Esophagus mucosa (tissue), 1 donor: ENCODE results near the gene GADD45GIP1. TPM values are rescaled to one million over a fixed set of nuclear protein-coding genes. Genes with fewer than 3 reads are reported as not detected.
"Not testable (repeated sequence)": the region's sequence is repeated elsewhere in the genome, so short reads cannot be mapped to it uniquely, and the experiment has no call there.

ENCODE experiments used
- ATAC-seq: fragments of 200-7000 bp; cut with Tn5 transposase; one replicate; pipeline ENCODE4 v1.9.1; 2020
- total RNA-seq: library from RNA; stranded (reverse); gene quantifications from one replicate; pipeline ENCODE4 v1.2.4, GENCODE V29; 2023
- donor health status: DM: yes; HTN: yes; CAD: no.

The GADD45GIP1 gene
- total RNA-seq, 1 donor from 2014 or later, result 20.7 TPM

- ATAC-seq, result not testable (repeated sequence)
These were observed 448 bp upstream of the GADD45GIP1 start for GRCh38 chr19:12957389-12957952.

DNA sequence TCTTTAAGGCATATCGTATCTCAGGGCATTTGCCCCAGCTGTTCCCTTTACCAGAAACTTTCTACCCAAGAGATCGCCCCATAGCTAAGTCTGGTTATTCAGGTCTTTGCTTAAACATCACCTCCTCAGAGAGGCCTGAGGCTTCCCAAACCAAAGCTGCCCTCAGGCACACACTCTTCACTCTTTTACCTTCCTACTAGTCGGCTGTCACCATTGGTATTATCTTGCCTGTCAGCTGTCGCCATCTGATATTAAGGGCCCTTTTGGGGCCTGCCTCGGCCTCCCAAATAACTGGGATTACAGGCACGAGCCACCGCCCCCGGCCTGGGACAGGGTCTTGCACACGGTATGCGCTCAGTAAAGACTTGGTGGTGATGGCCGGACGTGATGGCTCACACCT, 1.0 kb downstream of the GADD45GIP1 start:
- peak; percentile 24 for ATAC-seq

DNA sequence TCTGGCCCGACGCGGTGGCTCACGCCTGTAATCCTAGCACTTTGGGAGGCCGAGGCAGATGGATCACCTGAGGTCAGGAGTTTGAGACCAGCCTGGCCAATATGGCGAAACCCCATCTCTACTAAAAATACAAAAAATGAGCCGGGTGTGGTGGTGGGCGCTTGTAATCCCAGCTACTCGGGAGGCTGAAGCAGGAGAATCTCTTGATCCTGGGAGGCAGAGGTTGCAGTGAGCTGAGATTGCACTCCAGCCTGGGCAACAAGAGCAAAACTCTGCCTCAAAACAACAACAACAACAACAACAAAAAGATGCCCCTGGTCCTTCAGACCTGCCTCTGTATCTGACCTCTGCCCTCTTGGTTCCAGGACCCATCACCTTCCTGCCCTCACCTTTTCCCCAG, 1.4 kb downstream of the GADD45GIP1 start:
- not testable (repeated sequence) for ATAC-seq

GRCh38 chr19:12954612-12954962, 2.4 kb downstream of the GADD45GIP1 start:
- ATAC-seq, result peak; percentile 68

GRCh38 chr19:12953799-12954611, 3.0 kb downstream of the GADD45GIP1 start:
- ATAC-seq, result peak; percentile 1

DNA sequence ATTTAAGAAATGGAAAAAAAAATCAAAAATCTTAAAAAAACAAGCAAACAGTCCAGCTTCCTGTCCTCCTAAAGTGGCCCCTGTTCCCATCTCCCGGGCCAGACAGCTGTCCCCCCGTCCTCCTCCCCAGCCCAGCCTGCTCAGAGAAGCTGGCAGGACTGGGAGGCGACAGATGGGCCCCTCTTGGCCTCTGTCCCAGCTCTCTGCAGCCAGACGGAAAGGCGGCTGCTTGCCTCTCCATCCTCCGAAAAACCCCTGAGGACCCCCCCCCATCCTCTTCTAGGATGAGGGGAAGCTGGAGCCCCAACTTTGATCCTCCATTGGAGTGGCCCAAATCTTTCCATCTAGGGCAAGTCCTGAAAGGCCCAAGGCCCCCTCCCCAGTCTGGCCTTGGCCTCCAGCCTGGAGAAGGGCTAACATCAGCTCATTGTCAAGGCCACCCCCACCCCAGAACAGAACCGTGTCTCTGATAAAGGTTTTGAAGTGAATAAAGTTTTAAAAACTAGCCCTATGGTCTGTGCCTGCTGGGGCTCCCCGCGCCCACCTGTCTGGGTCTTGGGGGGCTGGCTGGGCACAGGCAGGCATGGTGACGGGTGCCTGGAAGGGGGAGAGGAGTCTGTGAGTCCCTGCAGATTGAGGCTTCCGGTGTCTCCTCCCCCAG, 3.8 kb downstream of the GADD45GIP1 start:
- no peak for ATAC-seq

GRCh38 chr19:12952488-12953137, 4.4 kb downstream of the GADD45GIP1 start:
- no peak for ATAC-seq

- ATAC-seq, result not testable (repeated sequence)
These were observed 5.0 kb downstream of the GADD45GIP1 start for GRCh38 chr19:12952050-12952449.

GRCh38 chr19:12949363-12950283, 7.4 kb downstream of the GADD45GIP1 start:
- no peak for ATAC-seq

DNA sequence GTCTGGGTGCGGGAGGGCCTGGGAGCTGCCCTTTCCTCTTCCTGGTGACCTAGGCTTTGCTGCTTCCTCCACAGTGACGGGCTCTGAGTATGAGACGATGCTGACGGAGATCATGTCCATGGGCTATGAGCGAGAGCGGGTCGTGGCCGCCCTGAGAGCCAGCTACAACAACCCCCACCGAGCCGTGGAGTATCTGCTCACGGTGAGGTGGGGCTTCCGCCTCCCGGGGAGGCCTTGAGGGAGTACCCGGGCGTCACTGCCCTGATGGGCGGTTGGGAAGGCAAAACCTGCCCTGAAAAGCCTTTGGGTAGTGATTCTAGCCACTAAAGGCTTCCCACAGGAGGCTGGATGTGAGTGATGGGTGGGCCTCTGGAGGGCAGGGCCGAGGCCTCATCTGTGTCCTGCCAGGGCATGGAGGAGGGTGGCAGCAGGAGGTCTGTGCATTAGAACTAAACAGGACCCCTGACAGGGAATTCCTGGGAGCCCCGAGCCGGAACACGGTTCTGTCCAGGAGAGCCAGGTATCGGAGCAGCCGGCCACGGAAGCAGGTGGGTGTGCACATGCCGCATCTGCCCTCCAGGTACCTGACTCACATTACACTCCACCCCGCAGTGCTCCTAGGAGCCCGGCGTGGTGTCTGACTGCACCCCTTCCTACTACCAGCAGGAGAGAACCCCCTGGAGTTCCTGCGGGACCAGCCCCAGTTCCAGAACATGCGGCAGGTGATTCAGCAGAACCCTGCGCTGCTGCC, 8.2 kb downstream of the GADD45GIP1 start:
- no peak for ATAC-seq

- no peak for ATAC-seq
These were observed 9.1 kb downstream of the GADD45GIP1 start for GRCh38 chr19:12947702-12948611.

DNA sequence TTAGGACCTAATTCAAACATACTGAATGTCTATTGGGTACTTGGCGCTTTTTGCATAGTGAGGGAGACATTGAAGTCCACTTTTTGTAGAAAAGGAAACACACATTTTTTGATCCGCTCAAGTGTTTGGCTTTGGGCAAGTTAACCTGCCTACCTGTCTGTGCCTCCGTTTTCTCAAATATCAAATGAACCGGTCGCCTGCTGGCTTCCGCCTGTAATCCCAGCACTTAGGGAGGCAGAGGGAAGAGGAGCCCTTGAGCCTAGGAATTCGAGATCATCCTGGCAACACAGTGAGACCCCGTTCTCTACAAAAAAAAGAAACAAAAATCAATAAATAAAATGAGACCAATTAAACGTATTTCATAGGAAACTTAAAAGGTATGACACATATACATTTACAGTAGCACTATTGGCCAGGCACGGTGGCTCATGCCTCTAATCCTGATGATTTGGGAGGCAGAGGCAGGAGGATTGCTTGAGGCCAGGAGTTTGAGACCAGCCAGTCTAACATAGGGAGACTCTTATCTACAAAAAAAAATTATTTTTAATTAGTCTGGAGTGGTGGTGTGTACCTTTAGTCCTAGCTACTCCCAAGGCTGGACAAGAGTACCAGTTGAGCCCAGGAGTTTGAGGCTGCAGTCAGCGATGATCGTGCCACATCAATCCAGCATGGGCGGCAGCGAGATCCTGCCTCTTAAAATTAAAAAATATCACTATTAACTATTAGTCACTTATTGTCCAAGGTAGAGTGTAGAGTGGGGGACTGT, 10.1 kb downstream of the GADD45GIP1 start:
- no peak for ATAC-seq

DNA sequence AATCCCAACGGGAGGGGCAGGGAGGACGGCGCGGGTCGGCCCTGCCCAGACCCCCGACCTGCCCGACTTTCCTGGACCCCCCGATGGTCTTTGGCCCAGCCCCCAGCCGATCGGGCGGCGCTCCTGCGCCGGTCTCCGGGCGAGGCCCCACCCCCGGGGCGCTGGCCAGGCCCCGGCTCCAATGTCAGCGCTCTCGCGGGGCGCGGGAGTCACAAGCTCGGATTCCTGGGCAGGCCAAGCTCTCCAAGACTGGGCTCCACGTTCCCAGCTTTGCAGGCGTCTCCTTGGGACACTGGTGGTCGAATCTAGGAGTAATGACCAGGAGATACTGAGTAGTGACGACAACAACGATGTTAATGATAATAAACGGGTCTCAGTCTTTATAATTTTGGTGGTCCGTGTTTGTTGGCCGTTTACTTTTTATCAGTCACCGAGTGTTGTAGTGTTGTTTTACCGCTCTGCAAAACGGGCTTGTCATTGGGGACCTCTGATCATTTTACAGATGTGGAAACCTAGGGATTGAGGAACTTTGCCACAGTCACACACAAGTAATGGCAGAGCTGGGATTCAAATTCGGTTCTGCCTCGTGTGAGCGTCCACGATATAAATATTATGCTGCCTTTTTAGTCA, 10.8 kb downstream of the GADD45GIP1 start:
- peak; percentile 76 for ATAC-seq

- peak; percentile 91 for ATAC-seq
These were observed 11.4 kb downstream of the GADD45GIP1 start, which contains the start of gene RAD23A for GRCh38 chr19:12945479-12946091. RAD23A (plus strand) TSS chr19:12945862; CDS start chr19:12945949, 87 bp downstream.

DNA sequence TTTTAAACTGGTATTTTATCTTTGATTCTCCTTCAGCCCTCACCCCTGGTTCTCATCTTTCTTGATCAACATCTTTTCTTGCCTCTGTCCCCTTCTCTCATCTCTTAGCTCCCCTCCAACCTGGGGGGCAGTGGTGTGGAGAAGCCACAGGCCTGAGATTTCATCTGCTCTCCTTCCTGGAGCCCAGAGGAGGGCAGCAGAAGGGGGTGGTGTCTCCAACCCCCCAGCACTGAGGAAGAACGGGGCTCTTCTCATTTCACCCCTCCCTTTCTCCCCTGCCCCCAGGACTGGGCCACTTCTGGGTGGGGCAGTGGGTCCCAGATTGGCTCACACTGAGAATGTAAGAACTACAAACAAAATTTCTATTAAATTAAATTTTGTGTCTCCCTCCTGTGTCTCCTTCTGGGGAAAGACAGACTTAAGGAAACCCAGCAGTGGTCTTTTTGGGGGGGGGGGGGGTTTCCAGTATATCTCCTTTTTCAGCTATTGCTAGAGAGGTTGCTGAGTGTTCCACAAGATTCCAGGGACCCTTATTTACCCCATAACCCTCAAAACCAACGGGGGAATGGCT, 12.8 kb downstream of the GADD45GIP1 start:
- no peak for ATAC-seq

DNA sequence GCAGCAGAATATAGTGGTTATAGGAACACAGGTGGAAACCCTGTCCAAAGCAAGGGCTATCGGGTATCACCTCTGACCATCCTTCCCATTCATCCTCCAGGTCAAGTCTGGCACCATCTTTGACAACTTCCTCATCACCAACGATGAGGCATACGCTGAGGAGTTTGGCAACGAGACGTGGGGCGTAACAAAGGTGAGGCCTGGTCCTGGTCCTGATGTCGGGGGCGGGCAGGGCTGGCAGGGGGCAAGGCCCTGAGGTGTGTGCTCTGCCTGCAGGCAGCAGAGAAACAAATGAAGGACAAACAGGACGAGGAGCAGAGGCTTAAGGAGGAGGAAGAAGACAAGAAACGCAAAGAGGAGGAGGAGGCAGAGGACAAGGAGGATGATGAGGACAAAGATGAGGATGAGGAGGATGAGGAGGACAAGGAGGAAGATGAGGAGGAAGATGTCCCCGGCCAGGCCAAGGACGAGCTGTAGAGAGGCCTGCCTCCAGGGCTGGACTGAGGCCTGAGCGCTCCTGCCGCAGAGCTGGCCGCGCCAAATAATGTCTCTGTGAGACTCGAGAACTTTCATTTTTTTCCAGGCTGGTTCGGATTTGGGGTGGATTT, 13.5 kb downstream of the GADD45GIP1 start:
- no peak for ATAC-seq

DNA sequence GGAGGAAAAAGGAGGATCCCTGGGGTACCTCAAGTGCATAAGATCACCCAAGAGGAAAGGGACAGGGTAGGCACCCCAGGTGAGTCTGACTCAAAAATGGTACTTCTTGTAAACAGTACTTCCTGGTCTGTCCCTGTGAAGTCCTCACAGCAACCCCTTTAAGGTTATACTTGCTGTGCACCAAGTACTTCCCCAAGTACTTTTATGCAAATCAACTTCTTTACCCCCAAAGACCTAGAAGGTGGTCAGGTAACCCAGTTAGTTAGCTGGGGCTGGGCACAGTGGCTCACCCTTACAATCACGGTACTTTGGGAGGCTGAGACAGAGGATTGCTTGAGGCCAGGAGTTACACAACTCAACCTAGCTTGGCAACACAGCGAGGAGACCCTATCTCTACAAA, 16.1 kb downstream of the GADD45GIP1 start:
- no peak for ATAC-seq
